ENCODE measurements around the gene HOXA11.

The HOXA11 gene

DNA sequence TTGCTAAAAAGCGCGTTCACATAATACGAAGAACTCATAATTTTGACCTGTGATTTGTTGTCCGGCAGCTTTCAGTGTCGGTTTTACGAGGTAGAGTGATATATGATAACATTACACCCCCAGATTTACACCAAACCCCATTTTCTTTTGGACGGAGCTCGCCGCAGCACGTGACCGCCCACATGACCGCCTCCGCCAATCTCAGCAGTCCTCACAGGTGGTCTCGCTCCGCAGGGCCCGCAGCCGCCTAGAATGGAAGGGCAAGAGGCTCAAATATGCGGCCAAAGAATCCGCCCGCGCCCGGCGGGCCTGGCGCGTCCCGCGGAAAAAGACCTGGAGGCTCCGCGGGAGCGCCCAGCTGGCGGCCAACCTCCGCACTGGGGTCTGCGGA is 28.5 kb downstream of the HOXA11 start, which contains the start of gene HOXA7:
HOXA7 (minus strand) TSS at position 168 of the 391 bp plus-strand sequence; CDS start at position 38, 130 bp downstream.
- no peak for DNase-seq

DNA sequence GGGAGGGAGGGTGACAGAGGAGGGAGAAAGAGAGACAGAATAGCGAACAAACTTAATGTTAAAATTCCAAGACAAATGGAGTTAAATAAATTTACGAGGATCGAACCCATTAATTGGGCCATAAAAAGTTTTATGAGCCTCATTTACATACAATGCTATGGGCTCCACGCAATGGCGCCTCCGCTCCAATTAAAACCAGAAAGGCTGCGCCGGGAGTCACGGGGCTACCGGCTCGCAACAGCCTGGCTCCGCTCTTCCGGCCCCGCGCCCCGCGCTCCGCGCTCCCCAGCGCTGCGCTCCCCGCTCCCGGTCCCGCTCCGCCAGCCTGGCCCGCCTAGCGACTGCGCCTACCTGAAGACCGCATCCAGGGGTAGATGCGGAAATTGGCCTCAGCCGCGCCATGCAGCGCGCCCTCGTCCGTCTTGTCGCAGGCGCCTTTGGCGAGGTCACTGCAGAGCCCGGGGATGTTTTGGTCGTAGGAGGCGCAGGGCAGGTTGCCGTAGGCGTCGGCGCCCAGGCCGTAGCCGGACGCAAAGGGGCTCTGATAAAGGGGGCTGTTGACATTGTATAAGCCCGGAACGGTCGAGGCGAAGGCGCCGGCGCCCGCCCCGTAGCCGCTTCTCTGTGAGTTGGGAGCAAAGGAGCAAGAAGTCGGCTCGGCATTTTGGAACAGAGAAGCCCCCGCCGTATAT is 29.1 kb downstream of the HOXA11 start:
- DNase-seq, result no peak

DNA sequence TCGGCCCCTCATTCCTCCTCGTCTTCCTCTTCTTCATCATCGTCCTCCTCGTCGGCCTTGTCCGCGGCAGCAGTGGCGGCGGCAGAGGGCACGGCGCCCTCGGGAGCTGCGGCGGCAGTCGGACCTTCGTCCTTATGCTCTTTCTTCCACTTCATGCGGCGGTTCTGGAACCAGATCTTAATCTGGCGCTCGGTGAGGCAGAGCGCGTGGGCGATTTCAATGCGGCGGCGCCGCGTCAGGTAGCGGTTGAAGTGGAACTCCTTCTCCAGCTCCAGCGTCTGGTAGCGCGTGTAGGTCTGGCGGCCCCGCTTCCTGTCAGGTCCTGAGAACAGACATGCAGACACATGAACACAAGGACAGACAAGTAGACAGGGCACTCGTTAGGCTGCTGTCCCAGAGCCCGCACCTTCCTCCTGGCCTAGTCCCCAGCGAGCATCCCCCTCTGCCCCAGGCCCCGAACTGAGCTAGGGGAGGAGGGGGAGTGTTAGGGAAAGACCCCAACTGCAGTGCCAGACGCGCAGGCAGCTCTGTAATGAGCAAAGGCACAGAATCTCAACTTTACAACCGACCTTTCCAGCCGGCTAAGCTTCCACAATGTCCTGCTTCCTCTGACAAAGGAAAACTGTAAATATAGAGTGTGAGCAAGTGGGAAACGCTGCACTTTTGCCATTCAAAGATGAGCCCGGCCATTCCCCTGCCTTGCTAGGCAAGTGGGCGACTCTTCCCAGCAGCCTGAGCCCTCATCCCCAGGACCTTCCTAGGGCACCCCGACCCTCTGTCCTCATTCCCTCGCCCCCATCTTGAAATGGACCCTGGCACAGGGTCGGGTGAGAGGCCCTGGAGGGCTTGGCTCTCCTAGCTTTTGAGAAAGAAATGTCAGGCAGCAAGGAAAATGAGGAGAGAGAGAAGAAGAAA is 29.9 kb downstream of the HOXA11 start:
- DNase-seq, result no peak

DNA sequence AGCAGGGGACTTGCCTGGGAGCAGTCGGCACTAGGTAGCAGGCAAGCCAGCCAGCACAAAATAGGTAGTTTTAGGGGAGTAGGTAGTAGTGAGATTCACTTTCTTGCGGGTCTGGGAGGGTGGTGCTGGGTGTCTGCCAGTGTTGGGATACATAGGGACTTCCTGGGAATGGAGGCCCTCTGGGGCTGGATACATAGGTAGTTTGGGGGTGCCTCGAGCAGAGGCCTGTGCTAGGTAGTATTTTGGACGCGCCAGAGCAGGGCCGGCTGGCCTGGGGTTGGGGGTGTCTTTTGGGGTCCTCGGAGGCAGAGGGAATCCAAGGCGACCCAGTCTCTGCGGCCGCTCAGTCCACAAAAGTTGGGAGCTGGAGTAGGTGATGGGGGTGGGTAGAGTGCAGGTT is 30.7 kb downstream of the HOXA11 start:
- DNase-seq, result no peak

DNA sequence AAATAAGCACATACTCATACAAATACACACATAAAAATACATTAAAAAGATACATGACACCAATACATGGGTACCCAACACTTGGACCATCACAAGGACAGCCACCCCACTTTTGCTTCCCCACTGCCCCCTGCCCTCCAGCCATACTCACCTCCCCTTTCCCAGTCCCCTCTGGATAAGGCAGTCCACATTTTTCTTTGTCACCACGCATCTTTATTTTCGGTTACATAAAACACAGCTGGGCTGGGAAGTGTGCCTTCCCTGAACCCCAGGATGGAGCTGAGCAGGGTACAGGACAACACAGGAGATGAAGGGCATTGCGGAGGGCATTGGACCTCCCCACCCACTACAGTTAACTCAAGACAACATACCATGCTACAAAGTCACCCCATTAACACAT is 31.5 kb downstream of the HOXA11 start:
- no peak for DNase-seq

DNA sequence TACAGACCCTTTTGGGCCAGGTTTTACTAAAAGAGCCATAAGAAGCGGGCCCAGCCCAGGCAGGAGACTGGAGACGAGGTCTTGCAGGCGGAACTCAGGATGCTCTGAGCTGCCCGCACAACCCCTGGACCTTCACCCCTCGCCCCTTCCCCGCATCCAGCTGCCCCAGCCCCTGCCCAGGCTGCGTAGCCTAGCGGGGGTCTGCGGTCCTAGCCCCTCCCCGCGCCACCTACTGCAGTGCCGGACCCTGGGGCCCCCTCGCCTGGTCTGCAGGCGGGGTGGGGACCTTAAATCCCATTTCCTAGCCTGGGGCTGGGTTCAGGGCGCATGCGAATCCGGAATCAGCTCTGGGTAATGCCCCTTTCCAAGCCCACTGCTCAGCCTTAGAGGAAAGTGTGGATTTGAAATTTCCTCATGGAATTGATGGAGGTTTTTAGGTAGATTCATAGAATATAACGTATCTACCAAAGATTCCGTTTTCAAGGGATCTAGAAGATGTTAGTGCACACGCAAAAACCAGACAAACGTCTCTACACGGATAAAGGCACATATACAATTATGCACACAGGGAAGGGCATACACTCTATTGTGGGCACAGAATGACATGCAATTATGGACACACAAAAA is 32.1 kb downstream of the HOXA11 start:
- no peak for DNase-seq

DNA sequence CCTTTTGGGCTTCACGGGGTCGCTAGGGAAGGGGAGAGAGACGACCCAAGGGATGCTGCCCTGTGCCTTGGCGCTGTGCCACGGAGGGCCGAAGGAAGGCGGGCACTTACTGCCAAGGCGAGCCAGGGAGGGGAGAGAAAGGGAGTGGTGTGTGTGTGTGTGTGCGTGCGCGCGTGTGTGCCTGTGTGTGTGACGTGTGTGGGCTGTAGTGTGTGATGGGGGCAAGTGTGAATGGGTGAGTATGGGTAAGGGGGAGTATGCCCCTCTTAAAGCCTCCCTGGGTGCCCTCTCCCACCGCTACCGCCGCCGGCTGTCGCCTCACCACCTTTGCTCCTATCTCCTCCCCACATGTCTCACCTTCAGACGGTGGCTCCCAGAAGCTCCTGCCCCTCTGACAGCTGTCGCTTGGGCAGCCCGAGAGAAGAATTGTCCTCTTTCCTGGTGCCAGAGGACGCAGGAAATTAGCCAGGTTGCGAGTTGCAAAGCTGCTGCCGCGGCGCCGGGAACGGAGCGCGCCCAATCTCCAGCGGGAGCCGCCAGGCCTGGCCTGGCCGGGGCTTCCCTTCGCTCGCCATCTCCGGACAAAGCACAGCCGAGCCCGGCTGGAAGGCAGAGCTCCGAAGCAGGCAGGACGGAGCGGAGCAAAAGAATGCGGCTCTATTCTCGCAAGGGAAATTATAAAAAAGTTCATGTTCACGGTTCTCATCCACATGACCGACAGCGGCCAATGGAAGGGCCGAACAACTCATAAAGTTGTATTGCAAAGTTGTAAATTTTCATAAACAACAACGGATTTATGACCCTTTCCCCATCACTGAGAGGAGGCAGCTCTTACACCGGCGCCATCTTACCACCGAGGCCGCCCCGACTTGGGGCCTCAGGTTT is 32.9 kb downstream of the HOXA11 start, which contains the start of gene HOXA3:
HOXA3 (minus strand) TSS at position 653 of the 885 bp plus-strand sequence. CDS start 41,943 bp downstream, outside the sequence.
- no peak for DNase-seq

DNA sequence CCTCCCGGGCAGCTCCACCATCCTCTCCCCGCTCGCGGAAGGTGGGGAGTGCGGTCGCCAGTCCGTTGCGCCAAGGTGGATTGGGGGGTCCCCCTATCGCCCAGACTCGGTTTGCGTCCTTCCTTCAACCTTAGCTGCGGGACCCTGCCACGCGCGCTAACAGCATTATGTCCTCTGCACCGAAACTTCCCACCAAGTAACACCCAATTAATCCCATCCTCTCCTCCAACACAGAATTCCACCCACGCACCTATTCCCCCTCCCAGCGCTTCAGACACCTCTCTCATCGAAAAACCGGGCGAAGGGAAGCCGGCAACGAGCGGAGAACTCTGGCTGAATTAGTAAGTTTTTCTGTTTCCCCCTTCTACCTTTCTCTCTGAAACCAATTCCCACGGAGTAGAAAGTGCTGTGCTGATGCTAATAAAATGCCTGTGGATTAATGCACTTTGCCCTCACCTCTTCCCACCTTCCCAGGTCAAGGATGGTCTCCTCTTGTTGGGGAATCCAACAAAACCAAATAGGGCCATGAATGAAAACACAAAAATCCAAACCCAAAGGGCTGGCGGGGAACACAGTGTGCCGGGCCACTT is 33.6 kb downstream of the HOXA11 start:
- DNase-seq, result no peak

DNA sequence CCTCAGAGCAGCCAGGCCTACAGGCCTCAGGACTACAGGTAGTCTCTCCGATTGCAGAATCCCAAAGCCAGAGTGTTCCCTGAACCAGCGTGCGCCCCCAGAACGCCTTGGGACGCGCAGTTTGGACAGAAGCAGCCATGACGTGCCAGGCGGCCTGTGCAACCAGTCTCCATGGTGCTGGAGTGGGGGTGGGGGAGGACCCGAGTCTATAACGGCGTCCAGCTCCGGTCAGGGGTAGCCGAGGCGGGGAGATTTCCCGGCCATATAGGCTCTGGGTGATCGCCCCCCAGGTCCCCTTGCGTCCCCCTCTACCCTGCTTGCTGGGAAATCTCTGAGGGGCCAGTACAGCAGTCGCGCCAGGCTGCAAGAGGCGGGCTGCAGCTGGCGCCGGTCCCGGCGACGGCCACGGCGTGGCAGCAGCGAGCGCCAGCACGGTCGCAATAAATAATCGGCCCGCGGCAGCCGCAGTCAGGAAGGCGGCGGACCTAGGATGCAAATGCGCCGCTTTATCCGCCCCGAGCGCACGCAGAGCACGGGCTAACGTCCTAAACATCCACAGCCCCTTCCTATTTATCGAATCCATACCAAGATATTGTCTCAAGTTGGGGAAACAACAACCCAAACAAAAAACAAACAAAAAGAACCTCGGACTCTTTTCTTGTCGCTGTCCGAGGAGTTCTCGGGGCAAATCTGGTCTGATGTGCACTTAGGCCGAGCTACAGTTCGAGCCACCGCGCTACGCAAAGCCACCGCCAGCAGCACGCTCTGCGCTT is 34.3 kb downstream of the HOXA11 start:
- DNase-seq, result peak; percentile 34

DNA sequence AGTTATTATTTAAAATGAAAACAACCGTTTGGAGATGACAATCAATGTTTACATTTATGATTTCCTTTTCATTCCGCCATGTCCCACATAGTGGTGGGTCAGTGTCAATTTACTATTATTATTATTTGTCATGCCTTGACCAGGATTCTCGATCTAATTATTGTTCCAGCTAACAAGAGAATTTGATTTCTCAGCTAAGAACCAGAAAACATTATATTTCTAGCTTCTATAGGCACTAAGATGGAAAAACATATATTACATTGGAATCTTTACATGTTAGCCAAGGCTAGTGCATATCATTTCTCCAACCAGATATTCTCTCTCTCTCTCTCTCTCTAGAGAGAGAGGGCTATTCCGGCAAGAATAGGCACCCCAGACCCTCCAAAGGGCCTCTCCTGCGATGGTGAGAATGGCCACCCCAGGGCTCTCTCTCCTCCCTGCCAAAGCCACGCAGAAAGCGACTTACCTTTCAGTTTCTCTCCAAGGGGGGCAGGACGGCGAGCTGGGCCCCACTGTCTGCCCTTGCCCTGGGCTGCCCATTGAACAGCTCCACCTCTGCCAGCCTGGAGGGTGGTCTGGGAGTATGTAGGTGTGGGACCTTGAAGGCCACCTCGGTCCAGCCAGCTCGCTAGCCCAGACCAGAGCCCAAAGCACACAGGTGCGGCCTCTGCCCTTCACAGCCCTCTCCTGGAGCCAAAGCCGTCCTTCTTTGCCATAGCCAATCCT is 35.0 kb downstream of the HOXA11 start:
- no peak for DNase-seq

DNA sequence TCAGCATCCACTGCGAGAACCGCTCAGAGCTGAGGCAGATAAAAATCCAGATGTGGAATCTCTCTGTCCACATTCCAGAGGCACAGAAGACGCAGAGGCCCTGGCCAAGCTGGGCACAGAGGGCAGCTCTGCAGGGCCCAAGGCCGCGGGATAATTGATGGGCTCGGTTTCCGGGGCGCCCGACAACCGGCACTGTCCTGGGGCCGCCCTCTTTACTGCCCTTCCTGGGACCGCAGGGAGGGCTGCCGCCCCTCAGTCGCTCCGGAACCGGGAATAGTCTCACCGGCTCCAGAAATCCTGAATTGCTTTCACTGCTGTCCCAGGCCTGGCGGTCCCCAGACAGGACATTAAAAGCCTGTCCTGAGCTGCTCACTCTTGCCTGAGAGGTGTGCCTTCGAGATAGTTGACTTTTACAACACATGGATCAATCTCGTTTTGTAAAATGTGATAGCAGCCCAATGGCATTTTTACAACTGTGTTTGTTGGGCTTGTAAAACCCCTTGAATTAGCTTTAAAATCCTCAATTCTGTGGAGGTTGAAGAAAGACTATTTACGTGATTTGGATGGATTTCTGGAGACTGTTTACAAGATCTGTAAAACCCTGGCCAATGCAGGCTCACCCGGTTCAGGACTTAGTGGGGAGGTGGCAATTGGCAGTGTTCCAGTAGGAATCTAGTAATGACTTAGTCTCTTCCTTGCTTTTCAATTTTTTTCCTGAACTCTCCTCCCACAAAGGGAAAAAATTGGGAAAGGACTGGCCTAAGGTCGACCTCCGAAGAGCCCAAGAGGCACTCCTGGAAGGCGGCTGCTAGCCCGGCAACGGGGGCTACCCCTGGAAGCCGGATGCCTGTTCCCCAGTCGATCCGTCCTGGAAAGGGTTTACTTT is 36.0 kb downstream of the HOXA11 start:
- no peak for DNase-seq

DNA sequence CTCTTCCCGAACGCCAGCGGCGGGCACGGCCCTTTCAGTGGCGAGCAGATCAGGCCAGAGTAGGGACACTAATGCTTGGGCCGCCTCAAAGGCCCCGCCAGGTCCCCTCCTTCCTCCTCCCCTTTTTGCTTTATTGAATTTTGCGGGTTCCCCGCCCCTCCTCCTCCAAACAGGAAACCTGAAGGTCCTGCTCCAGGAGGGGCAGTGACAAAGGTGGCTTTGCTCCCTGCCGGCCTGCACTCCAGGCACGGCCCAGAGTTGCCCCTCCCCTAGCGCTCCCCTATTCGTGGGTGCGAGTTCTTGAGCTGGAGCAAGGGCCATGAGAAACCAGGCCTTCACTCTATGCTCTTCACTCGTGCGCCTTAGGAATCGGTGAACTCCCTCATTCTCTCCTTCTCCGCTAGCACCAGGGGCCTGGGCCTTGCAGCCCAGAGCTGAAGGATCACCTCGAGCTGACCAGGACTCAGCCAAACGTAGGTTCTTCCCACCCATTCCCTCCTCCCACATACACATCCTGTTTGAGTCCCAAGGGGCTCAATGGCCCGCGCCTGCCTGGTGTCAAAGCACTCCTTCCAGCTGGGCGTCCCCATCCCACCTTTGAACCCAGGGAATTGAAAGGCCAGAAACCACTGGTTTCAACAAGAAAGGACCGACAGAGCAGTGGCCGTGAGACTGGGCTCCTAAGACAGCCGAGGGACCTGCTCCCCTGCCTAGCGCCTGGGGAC is 36.8 kb downstream of the HOXA11 start:
- no peak for DNase-seq

DNA sequence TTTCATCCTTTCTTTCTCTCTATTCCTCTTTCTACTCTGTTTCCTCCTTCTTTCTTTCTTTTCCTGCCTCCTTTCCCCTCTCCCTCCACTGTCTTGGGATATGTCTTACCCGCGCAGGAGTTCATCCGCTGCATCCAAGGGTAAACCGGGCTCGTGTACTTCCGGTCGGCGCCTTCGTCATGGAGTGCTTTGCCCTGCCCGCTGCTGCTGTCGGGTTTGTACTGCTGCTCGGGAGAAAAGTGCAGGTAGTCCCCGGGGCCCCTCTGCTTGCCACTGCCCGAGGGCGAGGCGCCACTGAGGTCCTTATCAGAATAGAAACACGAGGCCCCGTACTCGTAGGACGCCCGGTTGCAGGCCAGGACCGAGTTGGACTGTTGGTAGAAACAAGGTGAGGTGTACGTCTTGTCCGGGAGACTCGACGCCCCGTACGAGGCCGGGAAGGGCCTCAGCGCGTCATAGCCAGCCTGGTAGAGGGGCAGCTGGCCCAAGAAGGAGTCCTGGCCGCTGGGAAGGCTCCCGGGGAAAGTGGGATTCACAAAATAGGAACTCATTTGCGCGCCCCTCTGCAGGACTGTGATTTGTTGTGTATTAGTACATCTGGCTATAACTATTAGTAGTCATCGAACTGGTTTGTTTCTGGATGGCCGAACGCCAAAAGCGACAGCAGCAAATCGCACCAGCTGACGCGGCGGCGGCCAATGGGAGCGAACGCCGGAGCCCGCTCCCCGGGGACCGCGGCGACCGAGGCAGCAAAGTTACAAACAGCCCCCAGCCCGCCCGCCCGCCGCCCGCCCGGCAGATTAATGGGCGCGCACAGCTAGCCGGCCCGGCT is 37.6 kb downstream of the HOXA11 start, which contains the start of gene HOXA6:
HOXA6 (minus strand) TSS at position 576 of the 832 bp plus-strand sequence; CDS start at position 551, 25 bp downstream.
- DNase-seq, result no peak

DNA sequence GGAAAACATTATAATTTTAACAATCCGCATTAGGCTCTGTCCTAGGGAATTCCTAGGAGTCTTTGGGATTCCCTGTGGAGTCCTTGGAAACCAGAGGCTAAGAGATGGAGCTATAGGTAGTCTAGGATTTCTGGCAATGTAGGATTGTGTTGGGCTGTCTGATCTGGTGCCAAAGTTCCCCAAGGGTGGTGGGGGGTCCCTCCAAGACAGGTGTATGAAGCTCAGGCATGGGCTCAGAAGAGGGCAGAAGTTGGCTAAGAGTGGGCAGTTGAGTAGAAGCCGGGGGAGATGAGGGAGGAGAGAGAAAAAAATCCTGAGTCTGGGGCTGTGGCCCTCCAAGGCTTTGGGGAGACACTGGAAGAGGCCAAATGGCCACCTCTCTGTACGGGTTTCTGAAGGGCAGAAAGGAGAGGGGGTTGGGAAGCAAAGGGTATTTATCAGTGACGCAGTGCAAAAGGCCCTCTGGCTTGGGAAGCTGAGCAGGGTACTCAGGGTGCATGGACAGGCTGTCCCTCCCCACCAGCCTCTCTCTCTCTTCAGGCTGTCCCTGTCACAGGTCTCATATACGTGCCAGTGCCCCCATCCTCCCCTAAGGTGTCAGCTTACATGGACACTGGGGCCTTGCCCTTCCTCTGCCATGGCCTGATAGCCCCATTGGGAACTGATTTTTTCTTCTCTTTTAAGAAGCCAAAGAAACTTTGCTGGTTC is 38.4 kb downstream of the HOXA11 start:
- no peak for DNase-seq

DNA sequence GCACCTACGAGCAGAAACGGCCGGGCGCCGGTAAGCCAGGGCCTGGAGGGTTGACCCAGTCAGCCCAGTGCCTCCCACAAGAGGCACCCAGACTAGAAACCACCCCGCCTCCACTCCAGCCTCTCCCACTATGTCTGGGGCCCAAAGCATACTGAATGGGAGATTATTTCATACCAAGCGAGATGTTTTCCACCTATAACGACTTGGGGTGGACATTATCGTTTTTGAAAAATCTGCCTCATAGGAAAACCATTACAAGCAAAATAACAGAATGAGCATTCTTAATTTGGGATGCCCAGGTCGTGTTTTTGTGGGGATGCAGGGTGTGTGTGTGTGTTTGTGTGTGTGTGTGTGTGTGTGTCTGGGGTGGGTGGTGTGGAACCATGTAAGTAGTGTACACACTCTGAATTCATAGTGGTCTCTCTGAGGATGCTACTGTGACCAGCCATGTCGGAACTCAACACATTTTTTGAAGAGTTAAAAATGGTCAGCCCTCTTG is 39.1 kb downstream of the HOXA11 start:
- DNase-seq, result no peak

DNA sequence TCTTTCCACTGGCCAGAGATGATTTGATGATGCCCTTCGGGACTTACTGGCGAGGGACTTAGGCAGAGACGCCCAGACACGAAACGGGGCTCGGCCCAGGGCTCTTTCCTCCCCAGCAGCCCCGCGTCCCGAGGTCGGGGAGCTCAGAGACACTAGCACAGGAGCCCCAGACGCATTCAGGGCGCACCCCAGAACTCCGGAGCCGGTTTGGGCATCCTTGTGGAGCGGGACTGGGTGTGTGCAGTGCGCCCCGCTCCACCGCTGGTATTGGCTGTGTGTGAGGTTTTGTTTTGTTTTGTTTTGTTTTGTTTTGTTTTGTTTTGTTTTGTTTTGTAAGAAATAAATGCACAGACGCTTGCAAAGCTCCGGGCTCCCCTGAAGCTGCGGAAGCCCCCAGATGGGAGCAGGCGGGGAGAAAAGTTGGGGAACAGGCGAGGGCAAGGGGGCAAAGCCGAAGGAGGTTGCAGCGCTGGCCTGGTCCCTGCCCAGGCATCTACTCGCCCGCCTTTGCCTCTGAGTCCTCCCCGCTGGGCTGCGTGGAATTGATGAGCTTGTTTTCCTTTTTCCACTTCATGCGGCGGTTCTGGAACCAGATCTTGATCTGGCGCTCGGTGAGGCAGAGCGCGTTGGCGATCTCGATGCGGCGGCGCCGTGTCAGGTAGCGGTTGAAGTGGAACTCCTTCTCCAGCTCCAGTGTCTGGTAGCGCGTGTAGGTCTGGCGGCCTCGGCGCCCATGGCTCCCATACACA is 39.7 kb downstream of the HOXA11 start:
- DNase-seq, result no peak

Measured in effector CD8-positive, alpha-beta T cell (primary cell).